MCF 10A (cell line): ENCODE measurements around the gene GTPBP1. TPM values are rescaled to one million over a fixed set of nuclear protein-coding genes. Genes with fewer than 3 reads are reported as not detected.

Experiments used
- BruUV-seq: library from RNA; stranded (reverse); fragments of 400-500 nt; replicated peaks from 2 replicates; lab custom pipeline; 2021; lab: Mats Ljungman, UMichigan
- CTCF ChIA-PET: fragments of 300-600 bp; sonication (Branson Sonifier 250); formaldehyde crosslinking; extraction: SDS; loops from one replicate; lab custom pipeline; 2021; ENCODE audit warnings: antibody characterized with exemption, inconsistent platforms; lab: Yijun Ruan, JAX
- POLR2A ChIA-PET: fragments of 300-600, 350-650 bp; sonication (Branson Sonifier 250); formaldehyde crosslinking; extraction: SDS; loops from one replicate; lab custom pipeline; 2020; ENCODE audit warnings: antibody characterized with exemption, inconsistent platforms; lab: Yijun Ruan, JAX
- DNase-seq: peaks from one replicate; pipeline ENCODE4 v3.0.0-alpha.2; 2018; ENCODE audit not compliant: unreplicated experiment
- H3K27ac Mint-ChIP-seq: one replicate; pipeline ENCODE4 v1.8.0; 2022; ENCODE audit warnings: mild to moderate bottlenecking, low read depth, mixed read lengths; ENCODE audit not compliant: unreplicated experiment
- H3K27me3 Mint-ChIP-seq: one replicate; pipeline ENCODE4 v1.8.0; 2022; ENCODE audit warnings: mixed read lengths; ENCODE audit not compliant: insufficient read depth, unreplicated experiment
- H3K36me3 Mint-ChIP-seq: one replicate; pipeline ENCODE4 v1.8.0; 2022; ENCODE audit warnings: mild to moderate bottlenecking, moderate library complexity, mixed read lengths; ENCODE audit not compliant: insufficient read depth, unreplicated experiment
- H3K4me1 Mint-ChIP-seq: one replicate; pipeline ENCODE4 v1.8.0; 2022; ENCODE audit warnings: mixed read lengths; ENCODE audit not compliant: insufficient read depth, unreplicated experiment
- H3K4me3 Mint-ChIP-seq: one replicate; pipeline ENCODE4 v1.8.0; 2022; ENCODE audit warnings: mild to moderate bottlenecking, moderate library complexity, mixed read lengths; ENCODE audit not compliant: unreplicated experiment
- H3K9me3 Mint-ChIP-seq: one replicate; pipeline ENCODE4 v1.8.0; 2022; ENCODE audit warnings: mixed read lengths; ENCODE audit not compliant: unreplicated experiment
- intact Hi-C: fragments of 100-400 bp; cut with micrococcal nuclease; formaldehyde crosslinking; loops from 2 replicates; pipeline ENCODE4 v1.14.1; 2022
- total RNA-seq: library from RNA; stranded (reverse); gene quantifications from 2 replicates; pipeline ENCODE4 v1.2.3, GENCODE V29; 2022
- TF ChIP-seq, protein P1 (sequence below): fragments of 200-600 bp; IDR thresholded peaks from one replicate; pipeline ENCODE4 v1.8.0; 2022; ENCODE audit warnings: antibody characterized with exemption, mild to moderate bottlenecking; ENCODE audit not compliant: unreplicated experiment

GTPBP1 gene
- total RNA-seq, 1 experiment from 2014 or later, result 62.5 TPM

DNA sequence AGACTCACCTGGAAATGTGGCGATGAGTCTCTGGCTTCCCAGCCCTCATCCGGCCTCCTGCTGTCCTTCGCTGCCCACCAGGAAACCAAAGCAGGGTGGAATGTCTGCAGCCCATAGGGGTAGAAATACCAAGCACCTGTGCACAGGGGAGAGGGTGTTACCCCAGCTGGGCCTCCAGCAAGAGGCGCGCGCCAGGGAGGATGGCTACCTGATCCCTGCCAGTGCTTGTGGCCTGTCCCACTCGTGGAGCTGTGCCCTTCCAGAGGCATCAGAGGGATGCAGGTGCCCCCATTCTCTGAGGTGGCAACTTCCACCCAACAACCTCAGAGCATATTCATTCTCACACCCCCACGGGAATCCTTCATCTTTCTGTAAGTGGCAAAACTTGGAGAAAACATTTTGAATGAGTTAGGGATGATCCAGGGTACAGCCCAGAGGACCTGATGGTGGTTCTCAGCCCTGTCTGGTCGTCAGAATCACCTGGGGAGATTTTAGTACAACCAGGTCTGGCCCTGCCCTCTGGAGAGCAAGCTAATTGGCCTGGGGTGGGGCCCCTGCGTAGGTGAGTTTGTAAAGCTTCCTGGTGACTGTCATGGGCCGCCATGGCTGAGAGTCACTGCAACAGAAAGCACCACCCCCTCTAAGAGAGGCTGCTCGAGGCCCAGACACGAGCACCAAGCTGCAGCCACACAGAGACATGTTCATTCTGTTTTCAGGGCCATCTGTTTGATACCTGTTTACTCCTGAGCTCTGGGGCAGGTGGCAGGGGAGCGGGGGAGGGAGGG lies 40.1 kb downstream of the GTPBP1 start:
- intact Hi-C loops, result no loop called here

DNA sequence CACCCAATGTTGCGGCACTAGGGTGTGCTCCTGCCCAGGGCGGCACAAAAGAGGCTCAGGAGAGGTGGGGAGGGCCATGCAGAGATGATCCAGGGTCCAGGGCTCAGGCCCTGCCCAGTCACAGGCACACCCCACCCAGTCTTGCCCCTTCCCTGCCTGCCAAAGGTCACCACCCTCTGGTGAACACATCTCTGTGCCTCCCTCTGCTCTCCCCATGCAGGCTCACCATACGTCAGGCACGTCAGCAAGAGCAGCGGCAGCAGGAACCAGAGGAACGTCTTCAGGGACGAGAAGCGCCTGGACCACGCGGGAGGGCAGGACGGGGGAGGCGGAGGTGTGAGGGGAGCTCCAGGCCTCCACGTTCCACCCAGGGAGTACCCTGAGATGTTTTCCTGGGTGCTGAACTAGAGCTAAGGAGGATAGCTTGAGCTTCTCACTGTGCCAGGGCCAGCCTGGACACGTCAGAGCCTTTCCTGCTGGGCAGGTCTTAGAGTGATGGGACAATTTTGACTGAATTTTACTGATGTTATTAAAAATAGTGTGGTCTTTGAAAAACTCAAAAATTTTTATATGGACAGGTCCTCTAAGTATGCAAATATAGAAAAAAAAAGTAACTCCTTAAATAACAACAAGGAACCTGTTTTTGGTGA lies 42.9 kb downstream of the GTPBP1 start:
- POLR2A ChIA-PET, result interaction anchor here (0.6 to 3.3 kb wide), 2 partner anchors 15 to 29 kb away, joined by 3 to 10 read pairs; no protein-coding TSS in a partner anchor
- H3K4me3 Mint-ChIP-seq, result no peak overlapping the region
- no peak overlapping the region for H3K27ac Mint-ChIP-seq

More for the DNA sequence above, 40.1 kb downstream of the GTPBP1 start:
- no peak overlapping the region for H3K4me3 Mint-ChIP-seq
- no peak for DNase-seq
- H3K36me3 Mint-ChIP-seq, result peaks cover 90% of the 10 kb centered on the region
- ChIA-PET POLR2A (interaction anchor here (1.1 to 3.3 kb wide), 3 partner anchors 12 to 38 kb away, joined by 3 to 10 read pairs (median 6); no protein-coding TSS in a partner anchor), CTCF (interaction anchor here (0.6 to 1.6 kb wide), 7 partner anchors 11 to 1184 kb away, joined by 3 to 7 read pairs (median 3); no protein-coding TSS in a partner anchor)
- no peaks in the 10 kb centered on the region for H3K27me3 Mint-ChIP-seq
- H3K27ac Mint-ChIP-seq, result no peak overlapping the region
- no peaks in the 10 kb centered on the region for H3K9me3 Mint-ChIP-seq
- TF ChIP-seq, protein P1, sequence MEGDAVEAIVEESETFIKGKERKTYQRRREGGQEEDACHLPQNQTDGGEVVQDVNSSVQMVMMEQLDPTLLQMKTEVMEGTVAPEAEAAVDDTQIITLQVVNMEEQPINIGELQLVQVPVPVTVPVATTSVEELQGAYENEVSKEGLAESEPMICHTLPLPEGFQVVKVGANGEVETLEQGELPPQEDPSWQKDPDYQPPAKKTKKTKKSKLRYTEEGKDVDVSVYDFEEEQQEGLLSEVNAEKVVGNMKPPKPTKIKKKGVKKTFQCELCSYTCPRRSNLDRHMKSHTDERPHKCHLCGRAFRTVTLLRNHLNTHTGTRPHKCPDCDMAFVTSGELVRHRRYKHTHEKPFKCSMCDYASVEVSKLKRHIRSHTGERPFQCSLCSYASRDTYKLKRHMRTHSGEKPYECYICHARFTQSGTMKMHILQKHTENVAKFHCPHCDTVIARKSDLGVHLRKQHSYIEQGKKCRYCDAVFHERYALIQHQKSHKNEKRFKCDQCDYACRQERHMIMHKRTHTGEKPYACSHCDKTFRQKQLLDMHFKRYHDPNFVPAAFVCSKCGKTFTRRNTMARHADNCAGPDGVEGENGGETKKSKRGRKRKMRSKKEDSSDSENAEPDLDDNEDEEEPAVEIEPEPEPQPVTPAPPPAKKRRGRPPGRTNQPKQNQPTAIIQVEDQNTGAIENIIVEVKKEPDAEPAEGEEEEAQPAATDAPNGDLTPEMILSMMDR, result no peak
- no TSS peak for BruUV-seq
- H3K4me1 Mint-ChIP-seq, result no peaks in the 10 kb centered on the region

DNA sequence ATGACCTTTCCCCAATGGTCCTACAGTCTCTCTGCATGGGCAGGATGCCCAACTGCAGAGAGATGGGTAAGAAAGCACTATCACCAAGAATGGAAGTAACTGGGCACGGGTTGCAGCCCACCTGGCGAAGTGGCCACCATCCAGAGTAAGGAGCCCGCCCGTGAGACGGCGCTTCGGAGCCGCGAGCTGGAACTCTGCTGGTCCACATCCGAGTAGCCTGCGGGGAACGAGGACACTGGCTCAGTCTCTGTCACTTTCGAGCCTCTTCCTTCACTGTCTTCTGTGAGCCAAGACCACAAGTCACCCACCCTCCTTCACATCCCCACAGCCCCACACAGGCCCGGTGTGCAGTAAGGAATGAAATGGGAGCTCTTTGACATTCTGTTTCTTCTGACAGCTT lies 44.4 kb downstream of the GTPBP1 start:
- Mint-ChIP-seq H3K9me3 (no peaks in the 10 kb centered on the region), H3K4me1 (peaks cover 16% of the 10 kb centered on the region), H3K36me3 (peaks cover 72% of the 10 kb centered on the region), H3K27me3 (no peaks in the 10 kb centered on the region), H3K27ac (no peak overlapping the region), H3K4me3 (no peak overlapping the region)
- BruUV-seq, result no TSS peak
- TF ChIP-seq, protein P1, result no peak
- no peak for DNase-seq
- intact Hi-C loops, result no loop called here
- ChIA-PET CTCF (no interaction called here), POLR2A (no interaction called here)

More for the DNA sequence above, 42.9 kb downstream of the GTPBP1 start:
- Mint-ChIP-seq H3K27me3 (no peaks in the 10 kb centered on the region), H3K36me3 (peaks cover 81% of the 10 kb centered on the region), H3K9me3 (no peaks in the 10 kb centered on the region), H3K4me1 (peaks cover 1% of the 10 kb centered on the region)
- CTCF ChIA-PET, result interaction anchor here (1.2 kb wide), 1 partner anchor 15 kb away, joined by 3 read pairs; no protein-coding TSS in a partner anchor
- intact Hi-C loops, result no loop called here
- TF ChIP-seq, protein P1, result no peak
- no peak for DNase-seq
- BruUV-seq, result no TSS peak

DNA sequence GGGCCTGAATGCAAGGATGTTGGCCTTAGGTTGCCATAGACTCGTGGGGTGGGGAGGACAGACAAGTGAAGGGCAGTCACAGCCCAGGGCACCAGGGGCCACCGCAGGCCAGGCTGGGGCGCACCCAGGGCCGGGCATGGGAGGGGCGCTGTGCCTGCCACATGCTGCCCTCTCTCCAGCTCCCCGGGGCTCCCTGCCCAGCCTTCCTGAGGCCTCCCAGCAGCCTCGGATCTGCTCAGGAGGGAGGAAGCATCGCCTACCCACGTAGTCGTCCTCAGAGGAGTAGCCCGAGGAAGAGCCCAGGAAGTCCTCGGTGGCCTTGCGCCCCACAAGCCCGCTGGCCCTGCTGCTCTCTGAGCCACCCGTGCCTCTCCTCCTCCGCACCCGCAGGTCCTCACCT lies 44.9 kb downstream of the GTPBP1 start:
- Mint-ChIP-seq H3K27me3 (no peaks in the 10 kb centered on the region), H3K4me3 (no peak overlapping the region), H3K9me3 (no peaks in the 10 kb centered on the region), H3K27ac (no peak overlapping the region), H3K4me1 (peaks cover 19% of the 10 kb centered on the region), H3K36me3 (peaks cover 68% of the 10 kb centered on the region)
- BruUV-seq, result no TSS peak
- ChIA-PET POLR2A (interaction anchor here (0.6 kb wide), 1 partner anchor 12 kb away, joined by 3 read pairs; no protein-coding TSS in a partner anchor), CTCF (no interaction called here)
- intact Hi-C loops, result no loop called here
- TF ChIP-seq, protein P1, result no peak
- no peak for DNase-seq
